ENCODE measurements around the gene RBM15B.
"Not testable (repeated sequence)": the region's sequence is repeated elsewhere in the genome, so short reads cannot be mapped to it uniquely, and the experiment has no call there.

RBM15B gene

GRCh38 chr3:51378726-51379125 is 12.4 kb upstream of the RBM15B start:
- no peak for FAIRE-seq

- FAIRE-seq, result no peak
These were observed 11.8 kb upstream of the RBM15B start for GRCh38 chr3:51379301-51379700.

DNA sequence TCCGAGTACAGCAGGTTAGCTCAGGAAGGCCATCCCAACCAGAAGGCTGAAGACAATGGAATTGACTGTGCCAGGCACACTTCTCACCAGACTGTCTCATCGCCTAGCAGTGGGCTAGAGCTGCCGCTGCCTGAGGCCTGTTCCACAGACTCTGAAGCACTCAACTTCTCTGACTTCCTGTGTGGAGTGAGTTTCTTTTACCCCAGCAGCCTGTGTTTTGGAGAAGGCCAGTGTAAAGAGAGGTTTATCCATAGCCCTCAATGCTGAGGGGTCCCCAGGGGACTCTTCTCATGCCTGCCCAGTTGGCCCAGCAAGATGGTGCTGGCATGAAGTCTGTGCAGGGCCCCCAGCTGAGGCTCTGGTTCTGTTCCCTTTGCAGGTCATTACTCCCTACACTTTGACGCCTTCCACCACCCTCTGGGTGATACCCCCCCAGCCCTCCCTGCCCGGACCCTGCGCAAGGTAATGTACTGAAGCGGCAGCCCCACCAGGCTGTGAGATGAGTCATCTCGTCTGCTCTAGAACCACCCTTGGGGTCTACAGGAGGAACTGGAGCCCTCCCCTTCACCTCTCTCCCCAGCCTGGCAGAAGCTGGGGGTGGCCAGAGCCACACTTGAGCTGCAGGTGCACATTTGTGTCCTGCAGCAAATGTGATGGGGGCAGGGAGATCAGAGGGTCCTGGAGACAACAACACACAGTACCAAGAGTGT is 11.2 kb upstream of the RBM15B start:
- no peak for FAIRE-seq

DNA sequence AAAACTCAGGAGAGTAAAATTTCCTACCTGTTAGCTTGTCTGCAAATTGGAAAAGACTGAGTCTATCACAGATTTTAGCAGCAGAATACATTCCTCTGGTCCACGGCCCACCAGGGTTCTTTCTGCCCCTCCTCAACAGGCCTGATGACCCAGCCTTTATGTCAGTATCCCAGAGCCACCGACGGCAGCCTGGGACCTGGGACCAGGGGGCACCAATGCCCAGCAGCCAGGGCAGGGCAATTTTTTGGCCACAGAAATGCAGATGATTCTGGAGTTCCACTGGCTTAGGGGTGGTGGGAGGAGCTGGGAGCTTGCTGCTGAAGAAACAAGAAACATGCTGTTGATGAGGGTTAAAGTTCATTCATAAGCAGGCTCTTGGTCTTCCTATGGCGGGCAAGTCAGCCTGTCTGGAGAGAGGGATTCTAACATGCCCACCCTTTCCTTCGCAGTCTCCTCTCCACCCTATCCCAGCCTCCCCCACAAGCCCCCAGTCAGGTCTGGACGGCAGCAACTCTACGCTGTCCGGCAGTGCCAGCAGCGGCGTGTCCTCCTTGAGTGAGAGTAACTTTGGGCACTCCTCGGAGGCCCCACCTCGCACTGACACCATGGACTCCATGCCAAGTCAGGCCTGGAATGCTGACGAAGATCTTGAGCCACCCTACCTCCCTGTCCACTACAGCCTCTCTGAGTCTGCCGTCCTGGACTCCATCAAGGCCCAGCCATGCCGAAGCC is 10.3 kb upstream of the RBM15B start:
- no peak for FAIRE-seq

DNA sequence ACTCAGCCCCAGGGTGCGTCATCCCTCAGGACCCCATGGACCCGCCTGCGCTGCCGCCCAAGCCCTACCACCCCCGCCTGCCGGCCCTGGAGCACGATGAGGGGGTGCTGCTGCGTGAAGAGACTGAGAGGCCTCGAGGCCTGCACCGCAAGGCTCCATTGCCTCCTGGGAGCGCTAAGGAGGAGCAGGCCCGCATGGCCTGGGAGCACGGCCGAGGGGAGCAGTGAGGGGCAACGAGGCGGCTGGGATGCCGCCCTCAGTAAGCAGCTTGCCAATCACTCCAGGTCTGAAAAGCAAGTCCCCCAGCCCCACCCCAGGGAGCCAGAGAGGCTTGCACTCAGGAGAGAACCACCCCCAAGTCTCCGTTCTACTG is 9.8 kb upstream of the RBM15B start:
- no peak for FAIRE-seq

- no peak for FAIRE-seq
These were observed 8.9 kb upstream of the RBM15B start for GRCh38 chr3:51382076-51382745.

DNA sequence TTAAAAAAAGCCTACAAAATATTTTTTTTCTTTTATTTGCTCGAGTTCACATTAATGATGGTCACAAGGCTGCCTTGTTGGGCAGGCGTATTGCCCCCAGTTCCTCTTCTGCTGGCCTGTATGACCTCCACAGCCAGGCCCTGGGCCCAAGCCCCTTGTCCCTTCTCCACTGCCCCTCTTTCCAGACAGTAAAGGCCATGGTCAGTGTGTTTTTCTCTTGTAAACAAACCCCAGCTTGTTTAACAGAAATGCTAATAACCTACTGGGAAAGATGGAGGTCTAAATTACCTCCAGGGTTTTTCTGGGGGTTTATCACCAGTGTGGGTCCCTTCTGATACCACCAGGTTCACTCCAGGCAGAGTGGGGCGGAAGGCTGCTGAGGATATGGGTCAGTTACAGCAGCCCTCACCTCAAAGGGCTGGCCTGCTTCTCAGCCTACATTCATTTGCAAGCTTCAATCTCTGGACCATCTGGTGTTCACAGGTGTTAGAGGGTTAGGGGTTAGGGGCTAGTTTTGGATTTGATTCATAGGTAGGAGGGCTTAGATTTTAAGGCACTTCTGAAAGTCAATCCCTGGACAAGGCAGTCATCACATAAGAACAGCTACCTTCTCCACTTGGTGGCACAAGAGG is 8.0 kb upstream of the RBM15B start:
- no peak for FAIRE-seq

DNA sequence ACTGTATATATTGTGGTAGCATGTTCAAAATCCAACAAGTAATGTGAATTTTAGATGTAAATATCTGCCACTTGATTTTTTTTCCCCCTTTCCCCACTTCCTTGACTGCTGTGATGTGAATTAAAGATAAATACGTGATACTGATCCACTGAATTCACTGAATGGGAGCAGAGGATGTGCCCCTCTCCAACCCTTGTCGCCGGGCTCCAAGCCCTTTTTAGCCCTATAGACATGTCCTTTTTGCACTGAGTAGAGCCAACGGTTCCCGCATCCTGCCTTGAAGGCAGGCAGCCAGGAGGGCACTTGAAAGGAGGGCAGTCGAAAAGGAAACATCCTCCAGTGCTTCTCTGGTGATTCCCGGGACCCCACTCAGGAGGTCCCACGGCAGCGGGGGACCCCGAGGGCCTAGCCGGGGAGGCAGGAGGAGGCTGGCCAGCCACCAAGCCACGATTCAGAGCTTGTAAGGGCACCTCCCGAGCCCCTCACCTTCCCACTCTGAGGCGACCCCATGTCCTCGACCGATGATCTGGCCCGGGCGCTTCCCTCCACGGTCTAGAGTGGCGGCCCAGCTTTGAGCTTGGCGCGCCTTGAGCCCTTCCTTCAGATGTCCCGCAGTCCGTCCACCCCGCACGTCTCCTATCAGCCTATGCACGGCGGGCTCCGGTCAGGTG is 6.9 kb upstream of the RBM15B start:
- no peak for FAIRE-seq

DNA sequence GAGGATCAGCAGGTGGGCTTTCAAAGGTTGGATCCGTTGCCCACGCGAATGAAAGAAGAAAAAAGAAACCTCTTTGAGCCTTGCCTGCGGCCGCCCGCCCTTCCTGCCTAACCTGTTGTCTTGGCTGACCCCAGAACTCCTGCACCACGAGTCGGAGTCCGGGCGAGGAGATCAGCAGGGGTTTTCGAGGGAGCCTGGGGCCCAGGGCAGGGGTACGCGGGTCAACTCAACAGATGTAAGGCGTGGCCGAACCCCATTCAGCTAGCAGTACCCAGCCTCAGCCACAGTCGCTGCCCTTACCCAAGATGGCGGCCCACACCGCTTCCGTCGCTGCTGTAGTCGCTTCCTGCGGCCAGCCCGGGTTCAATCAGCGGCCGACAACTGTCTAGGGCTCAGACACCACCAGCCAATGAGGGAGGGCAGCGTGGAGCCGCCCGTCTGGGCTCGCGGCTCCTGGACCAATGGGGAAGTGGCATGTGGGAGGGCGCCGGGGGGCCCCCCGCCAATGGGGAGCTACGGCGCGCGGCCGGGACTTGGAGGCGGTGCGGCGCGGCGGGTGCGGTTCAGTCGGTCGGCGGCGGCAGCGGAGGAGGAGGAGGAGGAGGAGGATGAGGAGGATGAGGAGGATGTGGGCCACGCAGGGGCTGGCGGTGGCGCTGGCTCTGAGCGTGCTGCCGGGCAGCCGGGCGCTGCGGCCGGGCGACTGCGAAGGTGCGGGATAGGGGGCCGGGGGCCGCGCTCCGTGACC is 6.2 kb upstream of the RBM15B start, which contains the start of gene MANF:
TSS of gene MANF (plus strand) at position 566 of the 748 bp plus-strand sequence. CDS start at position 618, 52 bp downstream.
- FAIRE-seq, result peak; percentile 93

DNA sequence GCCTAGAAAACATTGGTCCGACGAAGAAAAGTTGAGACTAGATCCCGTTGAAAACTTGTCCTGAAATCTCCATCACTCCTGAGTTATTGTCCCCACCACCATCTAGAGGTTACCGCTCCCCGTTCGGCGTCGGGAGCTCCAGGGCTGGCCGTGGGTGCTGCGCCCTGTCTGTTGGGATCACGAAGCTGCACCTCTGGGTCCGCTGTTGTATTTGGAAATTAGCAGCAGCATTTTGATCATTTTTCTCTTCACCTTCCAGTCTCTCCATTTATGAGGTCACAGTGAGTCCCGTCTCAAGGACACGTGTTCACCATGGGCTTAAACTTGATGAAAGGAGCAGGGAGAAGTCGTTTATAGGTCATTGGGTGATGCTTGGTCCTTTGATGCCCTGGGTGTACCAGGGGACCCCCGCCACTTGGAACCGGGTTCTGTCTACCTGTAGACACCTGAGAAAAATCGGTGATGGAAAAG is 5.4 kb upstream of the RBM15B start:
- FAIRE-seq, result no peak

DNA sequence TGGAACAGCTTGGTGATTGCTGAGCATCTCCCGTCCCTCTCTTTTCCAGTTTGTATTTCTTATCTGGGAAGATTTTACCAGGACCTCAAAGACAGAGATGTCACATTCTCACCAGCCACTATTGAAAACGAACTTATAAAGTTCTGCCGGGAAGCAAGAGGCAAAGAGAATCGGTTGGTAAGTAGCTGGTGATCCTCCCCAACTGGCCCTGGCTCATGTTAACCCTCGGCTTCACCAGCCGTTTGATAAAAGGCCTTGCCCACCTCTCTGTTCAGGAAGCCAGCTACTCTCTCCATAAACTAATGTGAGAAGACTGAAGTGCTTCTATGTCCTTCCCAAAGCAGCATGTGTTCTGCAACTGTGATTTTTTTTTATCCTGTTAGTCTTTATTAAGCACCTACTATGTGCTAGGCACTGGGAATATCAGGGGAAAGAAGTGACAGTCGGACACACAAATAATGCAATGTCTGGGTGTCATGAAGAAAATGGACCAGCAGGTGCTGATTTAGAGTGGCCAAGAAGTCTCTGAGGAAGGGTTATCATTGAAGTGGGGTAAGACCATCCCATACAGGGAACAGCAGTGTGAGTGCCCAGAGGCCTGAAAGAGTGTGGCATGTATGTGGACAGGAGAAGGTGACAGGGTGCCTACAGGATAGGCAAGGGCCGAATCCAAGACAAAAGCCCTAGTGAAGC is 4.8 kb upstream of the RBM15B start:
- FAIRE-seq, result no peak

DNA sequence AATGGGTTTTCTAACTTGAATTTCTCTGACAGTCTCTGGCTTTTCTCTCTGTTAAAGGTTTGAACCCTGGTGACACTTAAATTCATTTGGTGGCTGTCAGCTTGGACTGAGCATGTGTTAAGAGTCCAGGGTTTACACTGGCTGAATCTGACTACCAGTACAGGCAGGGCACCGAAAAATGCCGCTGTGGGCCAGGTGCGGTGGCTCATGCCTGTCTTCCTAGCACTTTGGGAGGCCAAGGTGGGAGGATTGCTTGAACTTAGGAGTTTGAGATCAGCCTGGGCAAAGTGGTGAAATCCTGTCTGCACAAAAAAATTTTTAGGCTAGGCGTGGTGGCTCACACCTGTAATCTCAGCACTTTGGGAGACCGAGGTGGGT is 4.2 kb upstream of the RBM15B start:
- no peak for FAIRE-seq

- not testable (repeated sequence) for FAIRE-seq
These were observed 3.8 kb upstream of the RBM15B start for GRCh38 chr3:51387281-51387680.

- FAIRE-seq, result no peak
These were observed 2.6 kb upstream of the RBM15B start for GRCh38 chr3:51388286-51389029.

GRCh38 chr3:51389423-51390183 is 1.5 kb upstream of the RBM15B start:
- no peak for FAIRE-seq

- FAIRE-seq, result no peak
These were observed 625 bp upstream of the RBM15B start for GRCh38 chr3:51390246-51391074.

- no peak for FAIRE-seq
These were observed 675 bp downstream of the RBM15B start for GRCh38 chr3:51391566-51392354.

Measured in endometrium (tissue), 2 donors.